Activated T-cell treated with anti-CD3 and anti-CD28 coated beads for 48 hours (primary cell): ENCODE measurements around the gene TNIP2.

Experiments used
- DNase-seq: peaks from one replicate; pipeline ENCODE4 v3.0.0-alpha.2; 2020; ENCODE audit warnings: low read depth

Gene TNIP2, protein sequence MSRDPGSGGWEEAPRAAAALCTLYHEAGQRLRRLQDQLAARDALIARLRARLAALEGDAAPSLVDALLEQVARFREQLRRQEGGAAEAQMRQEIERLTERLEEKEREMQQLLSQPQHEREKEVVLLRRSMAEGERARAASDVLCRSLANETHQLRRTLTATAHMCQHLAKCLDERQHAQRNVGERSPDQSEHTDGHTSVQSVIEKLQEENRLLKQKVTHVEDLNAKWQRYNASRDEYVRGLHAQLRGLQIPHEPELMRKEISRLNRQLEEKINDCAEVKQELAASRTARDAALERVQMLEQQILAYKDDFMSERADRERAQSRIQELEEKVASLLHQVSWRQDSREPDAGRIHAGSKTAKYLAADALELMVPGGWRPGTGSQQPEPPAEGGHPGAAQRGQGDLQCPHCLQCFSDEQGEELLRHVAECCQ

DNA sequence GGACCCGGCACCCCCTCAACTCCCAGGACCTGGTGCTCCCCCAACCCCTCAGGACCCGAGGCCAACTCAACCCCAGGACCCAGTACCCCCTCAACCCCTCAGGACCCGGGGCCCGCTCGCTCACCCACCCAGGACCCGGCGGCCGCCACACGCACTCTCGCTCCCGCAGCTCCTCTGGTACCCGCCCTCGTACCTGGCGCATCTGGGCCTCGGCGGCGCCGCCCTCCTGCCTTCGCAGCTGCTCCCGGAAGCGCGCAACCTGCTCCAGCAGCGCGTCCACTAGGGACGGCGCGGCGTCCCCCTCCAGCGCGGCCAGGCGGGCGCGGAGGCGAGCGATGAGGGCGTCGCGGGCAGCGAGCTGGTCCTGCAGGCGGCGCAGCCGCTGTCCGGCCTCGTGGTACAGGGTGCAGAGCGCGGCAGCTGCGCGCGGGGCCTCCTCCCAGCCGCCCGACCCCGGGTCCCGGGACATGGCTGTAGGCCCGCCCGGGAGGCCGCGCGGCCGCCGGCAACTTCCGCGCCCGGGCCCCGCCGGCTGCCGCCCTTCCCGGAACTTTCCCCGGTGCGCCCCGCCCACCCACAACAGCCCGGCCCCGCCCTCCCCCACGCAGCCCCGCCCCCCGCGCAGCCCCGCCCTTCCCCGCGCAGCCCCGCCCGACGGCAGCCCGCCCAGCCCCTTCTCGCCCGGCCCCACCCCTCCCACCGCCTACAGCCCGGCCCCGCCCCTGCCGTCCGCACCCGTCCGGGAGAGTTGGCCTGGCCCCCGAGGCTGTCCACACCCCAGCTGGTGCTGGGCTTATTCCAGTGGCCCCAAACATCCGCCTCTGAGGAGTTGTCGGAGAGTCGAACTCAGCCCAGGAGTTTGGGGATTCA lies at the start of gene TNIP2:
TNIP2 (minus strand) TSS at position 516 of the 870 bp plus-strand sequence; CDS start at position 469, 47 bp downstream.
- DNase-seq: peak; percentile 76

DNA sequence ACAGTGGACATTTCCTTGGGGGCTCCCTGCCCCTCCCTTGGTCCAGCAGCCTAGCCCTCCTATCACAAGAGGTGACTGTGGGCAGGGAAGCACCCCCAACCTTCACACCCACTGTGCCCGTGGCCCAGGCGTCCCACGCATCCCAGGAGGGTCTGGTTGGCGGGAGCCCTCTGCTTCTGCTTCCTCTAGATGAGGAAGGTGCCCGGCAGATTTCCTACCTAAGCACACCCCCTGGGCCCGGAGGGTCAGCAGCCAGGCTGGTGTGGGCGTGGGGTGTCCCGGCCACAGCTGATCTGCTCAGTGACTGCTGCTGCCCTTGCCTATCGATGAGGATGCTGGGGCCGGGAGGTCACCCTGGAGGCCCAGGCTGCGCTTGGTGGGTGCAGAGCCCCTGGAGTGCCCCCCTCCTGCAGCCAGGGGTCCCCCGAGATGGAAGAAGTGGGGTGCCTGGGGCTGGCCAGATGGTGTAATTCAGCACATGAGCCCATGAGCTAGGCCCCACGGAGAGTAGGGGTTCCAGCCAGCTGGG lies 48.9 kb upstream of the TNIP2 start:
- no peak for DNase-seq

DNA sequence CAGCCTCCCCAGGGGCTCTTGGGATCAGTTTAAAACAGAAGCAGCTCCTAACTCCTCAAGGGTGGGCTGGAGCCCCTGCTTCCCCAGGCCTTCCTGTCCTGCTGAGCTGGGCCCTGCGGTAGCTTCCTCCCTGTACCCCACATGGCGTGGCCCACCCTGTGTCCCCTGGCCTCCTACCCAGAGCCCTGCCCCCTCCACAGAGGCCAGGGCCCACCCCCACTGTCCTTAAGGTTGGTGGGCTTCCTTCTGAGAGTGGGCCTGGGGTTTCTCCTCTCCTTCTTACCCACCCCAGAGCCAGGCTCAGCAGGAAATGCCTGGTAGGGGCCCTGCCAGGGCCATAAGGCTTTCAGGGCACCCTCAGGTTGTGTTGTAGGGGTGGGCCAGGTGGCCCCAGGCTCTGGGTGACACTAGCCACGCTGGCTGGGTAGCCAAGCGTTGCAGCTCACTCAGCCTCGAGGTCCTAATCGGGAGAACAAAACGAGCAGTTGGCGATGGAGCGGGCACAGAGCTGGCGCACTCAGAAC lies 48.4 kb upstream of the TNIP2 start:
- DNase-seq: no peak

DNA sequence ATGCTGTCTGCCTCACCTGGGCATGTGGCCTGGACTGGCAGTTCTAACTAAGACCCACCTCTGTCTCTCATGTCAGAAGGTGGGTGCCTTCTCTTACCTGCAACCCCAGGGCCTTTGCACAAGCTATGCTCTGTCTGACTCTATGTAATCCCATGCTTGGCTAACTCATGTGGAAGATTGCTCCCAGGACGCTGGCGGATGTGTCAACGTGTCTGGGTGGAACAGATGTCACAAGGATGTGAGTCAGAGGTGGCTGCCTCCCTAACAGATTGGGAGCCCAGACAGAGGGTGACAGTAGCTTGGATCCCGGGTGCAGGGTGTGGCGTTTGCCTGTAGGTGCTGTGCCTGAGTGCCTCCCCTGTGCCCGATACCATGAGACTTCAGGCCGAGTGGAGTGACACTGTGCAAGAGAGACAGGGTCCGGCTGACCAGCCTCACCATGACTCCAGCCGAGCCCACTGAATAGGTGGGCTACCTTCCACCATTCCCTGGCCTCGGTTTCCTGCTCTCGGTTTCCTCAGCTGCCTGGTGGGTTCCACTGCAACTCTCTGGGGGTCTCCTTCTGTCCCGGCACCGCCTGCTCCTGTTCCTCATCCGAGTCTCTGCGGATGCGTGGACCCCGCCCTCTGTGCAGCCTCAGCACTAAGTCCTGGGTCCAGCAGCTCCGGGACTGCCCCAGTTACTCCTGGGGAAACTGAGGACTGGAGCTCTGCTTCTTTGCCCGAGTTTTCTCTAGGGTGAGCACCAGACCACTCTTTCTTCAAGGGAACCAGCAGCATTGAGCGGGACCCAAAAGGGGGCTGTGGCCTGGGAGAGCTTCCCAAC lies 47.7 kb upstream of the TNIP2 start:
- DNase-seq: no peak

DNA sequence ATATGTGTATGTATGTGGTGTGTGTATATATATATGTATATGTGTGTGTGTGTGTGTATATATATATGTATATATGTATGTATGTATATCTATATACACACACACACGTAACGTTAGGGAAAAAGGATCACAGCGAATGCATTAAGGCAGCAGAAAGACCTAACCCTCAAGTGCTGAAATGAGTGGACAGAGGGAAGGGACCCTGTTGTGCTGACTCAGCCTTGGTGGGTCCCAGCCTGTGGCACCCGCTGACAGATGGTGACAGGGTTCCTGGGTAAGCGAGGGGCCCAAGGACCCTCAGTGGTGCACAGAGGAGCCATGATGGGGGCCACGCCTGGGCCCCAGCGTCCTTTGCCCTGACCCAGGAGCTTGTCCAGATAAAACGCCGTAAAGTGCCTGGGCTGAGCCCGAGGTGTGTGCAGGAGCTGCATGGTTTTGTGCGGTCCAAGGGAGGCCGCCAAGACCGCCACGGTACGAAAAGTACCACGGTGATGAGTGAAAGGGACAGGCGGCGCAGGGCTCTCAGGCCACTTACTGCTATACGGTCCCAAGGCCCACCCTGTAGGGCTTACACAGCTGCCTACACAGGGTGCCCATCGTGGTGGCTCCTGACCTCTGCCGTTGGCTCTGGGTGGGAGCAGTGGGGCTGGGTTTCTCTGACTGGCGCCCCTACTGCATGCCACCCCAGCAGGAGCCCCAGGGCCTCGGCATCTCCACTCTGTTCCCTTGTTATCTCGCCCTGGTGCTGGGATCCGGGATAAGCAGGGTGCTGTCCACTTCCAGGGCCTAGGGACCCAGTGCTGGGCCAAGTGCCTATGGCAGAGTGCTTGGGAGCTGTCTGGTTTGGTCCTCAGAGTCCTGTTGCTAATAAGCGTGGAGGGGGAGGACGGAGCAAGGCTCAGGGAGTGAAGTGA lies 46.7 kb upstream of the TNIP2 start:
- no peak for DNase-seq

DNA sequence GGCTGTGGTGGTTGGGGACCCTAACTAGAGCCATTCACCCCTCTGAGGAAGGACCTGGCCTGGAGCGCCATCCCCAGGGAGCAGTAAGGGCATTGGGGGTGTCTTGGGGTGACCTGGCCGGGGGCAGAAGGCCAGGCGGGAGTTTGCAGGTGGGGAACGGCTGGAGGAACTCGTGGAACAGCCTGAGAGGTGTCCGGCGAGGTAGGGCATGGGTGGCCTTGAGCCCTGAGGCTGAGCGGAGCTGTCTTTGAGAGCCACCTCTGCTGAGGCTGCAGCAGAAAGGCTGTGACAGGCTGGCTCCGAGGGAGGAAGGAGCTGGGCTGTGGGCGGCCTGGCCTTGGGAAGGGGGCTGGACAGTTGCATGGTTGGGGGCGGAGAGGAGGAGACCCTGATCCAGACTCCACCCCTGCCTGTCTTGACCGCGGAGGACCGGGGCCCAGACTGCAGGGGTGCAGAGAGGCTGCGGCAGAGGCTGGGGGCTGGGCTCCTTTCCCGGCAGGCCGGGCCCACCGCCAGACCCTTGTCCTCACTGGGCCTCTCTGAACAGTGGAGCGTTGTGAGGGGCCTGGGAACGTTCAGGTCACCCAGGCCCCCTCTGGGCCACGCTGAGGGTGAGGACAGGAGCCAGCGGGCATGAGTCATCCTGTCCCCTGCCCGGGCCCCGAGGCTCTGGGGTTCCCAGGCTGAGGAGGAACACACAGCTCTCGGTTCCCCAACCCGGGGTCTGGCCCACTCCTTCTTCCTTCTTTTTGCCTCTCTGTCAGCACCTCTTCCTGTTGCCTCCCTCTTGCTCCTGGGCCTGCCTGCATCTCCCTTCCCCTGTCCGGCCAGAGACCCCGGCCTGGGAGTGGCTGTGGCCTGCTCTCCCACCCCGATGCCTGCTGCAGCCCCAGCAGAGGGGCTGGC lies 44.8 kb upstream of the TNIP2 start:
- no peak for DNase-seq

DNA sequence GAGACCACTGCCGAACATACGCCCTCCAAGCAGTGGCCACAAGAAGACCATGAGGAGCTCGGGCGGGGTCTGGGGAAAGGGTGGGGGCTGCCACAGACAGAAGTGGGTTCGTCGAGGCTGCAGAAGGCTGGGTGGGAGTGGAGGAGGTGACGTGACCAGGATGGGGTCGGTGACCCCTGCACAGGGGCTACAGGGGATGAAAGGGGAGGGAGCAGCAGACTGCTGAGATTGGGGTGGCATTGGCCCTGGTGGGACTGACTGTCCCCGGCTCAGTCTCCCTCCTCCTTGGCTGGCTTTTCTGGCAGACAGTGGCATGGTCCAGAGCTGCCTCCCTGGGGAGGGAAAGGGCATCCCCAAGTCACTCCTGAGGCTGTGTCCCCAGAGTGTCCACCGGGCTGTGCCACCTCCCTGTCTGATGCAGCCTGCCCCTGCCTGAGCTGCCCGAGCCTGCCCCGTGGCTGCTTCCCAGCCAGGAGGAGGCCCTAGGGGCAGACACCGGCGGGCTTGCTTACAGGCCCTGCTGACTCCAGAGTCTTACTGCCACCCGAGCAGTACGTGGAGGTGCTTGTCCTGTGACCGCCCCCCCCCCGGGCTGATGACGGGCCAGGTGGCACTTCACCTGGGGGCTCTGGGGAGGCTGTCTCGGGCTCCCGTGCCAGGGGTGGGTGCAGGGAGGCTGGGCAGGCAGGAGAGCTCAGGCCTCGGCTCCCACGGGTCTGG lies 44.0 kb upstream of the TNIP2 start:
- no peak for DNase-seq

DNA sequence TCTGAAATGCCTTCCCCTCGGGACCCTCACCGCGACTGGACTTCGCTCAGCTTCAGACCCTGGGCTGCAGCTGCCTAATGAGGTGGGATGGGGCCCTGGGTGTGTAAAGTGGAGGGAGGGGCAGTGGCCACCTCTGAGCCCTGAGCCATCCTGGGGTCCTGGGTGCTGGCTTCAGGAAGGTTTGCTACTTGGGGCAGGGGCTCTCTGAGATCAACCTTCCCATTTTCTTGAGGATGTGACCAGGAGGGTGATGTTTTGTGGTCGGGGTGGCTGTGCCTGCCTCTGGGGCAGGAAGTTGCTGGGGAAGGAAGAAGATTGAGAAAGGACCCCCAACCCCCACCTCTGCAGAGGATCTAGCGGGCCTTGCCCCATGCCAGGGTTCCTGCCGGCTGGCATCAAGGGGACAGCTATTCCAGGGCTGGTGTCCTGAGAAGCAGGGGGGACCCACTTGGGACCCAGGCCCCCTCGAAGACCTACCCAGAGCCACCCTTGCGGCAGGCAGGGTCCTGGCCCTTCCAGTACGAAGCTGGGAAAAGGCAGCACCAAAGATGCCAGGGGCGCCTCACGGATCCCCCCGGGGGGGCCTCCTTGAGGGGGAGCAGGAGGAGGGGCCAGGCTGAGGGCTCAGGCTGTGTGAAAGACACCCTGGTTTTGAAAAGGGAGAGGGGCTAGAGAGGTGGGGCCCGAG lies 43.2 kb upstream of the TNIP2 start:
- no peak for DNase-seq

DNA sequence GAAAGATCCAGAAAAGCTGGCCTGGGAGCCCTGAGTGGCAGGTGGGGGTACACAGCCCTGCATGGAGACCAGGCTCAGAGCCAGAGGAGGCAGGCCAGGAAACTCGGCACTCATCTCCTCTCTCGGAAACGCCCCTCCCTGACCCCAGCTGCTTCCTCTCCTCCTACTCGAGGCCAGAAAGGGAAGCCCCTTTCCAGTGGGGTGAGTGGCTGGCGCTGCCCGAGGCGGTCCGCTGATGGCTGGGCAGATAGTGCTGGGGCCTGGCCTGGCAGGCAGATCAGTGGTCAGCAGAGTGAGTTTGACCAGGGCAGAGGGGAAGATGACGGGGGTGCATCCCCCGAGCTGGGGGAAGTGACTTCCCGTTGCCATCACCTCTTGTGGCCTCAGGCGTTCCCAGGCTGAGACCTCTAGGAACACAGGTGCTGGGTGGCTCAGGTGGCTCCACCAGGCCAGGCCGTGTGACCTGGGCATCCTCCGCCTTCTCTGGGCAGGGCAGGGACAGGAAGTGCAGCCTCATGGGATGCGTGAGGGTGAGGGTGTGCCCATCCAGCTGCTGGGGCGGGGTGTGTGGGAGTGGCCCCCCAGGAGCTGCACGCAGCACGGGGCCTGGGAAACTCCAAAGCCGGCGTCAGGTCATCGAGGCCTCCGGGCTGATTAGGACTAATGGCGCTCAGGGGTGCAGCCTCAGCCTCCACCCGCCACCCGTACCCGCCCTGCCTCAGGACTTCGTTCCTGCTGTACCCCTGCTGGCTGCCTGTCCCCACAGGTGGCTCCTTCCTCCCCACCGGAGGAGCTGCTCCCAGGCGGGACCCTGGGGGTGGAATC lies 42.5 kb upstream of the TNIP2 start:
- DNase-seq: peak; percentile 53

DNA sequence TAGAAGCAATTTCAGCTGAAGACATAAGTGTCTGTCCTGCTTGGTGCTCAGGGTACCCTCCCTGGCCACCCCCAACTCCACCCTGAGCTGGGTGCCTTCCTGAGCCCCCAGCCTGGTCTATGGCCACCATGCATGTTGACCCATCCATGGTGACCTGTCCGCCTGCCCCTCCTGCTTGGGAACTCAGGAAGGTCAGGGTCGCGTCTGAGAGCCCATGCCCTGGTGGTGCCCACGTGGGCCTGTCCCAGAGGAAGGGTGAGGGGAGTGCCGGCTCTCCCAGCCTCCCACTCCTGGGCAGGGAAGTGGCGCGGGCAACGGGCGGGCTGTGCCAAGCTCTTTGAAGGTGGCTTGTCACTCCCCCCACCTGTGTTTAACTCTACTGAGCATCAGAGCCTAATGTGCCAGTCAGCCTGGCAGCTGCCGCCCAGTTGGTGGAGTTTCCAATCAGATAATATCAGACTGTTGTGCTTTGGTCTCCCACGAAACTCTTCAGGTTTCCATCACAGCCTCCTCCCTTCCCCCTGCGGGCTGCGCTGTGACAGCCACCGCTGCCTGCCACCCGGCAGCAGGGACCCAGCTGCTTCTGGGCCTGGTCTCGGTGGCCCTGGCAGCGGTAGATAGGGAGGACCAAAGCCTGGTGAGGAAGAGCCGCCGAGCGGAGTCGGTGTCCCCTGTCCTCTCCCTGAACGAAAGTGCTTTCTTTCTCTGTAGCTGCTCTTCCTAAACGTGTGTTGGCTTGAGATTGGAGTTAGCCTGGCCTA lies 41.6 kb upstream of the TNIP2 start:
- no peak for DNase-seq

DNA sequence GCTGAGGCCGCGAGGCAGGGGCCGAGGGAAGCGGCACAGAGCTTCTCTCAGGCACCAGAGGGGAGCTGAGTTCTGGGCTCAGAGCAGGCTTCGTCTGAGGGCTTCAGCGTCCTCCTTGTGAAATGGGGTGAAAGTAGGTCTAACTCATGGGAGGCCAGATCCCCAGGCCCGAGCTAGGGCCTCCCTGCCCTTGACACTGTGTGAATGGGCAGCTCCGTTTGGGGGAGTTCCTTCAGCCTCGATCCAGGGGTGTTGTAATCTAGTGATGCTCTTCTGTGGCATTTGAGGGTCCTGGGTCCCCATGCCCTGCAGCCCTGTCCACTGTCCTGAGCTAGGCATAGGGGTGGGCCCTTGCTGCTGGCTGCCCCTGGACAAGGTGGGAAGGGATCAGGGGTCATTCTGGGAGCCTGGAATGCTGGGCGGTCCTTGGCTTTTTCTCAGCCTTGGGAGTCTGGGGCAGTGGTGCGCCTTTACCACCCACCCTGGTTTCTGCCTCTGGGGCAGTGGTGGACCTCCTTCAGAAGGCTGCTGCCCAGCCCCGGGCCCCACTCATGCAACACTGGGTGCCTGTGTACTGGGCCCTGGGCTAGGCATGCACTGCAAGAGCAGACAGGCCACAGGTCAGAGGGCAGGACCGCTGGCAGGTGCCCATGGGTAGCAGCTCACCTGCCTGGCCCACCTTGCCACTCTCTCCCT lies 40.9 kb upstream of the TNIP2 start:
- DNase-seq: no peak

DNA sequence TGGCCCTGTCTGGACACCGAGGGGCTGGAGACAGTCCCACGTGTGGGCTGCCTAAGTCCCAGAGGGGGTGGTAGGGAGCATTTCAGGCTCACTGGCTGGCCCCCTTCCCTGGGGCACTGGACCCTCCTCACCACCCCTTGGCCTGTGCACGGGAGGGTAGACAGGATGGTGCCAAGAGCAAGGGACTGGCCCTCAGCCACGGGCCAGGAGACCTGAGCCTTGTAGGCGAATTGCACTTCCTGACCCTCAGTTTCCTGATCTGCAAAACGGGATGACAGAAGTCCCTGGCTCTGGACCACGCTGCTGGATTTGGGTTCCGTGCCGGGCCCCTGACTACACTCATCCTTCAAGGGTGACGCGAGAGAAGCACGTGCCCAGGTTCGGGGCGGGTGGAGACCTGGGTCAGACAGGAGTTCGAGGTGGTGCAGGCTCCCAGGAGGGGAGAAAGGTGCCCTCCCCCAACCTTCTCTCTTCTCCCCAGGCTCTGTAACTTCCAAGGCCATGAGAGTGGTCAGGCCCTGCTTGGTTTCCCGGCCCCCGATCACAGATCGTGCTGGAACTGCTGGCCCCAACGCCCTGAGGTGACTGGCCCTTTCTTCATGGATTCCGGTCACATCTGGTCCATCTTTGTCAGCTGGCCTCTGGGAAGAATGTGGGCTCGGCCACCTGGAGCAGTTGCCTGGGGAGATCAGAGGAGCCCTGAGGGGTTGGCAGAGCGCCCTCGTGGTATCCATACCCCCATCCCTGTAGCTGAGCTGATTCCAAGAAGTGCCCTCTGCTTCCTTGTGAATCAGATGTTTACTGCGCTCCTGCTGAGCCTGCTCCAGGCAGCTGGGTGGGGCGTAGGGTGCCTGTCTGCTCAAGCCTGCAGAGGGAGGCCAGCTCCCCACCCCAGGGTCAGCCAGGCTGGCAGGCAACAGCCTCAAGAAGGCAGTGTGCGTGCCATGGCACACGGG lies 40.0 kb upstream of the TNIP2 start:
- no peak for DNase-seq

DNA sequence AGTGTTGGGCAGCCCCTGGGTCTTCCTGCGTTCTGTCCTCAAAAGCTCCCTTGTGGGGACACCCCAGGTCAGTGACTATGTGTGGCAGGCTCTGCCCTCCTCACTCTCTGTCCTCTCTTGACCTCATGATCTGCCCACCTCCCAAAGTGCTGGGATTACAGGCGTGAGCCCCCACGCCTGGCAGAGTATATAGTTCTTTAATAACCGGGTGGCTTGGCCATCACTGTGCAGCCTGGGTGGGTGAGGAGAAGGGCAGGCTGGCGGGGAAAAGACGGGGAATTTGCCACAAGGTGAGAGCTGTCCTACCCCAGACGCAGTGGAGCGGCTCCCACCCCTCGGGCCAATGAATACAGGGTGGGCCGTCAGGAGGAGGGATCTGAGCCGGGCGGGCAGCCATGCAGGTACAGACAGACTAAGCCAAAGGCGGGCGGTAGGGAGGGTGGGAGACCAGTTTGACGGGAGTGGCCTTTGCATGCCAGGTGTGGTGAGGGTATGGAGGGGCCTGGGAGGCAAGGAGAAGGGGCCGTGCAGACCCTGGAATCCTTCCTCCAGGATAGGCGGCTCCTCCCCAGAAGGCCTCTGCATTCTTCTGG lies 39.3 kb upstream of the TNIP2 start:
- DNase-seq: no peak
